Inflammatory macrophage treated with lipopolysaccharide for 1 hour (primary cell): ENCODE measurements around the gene TLE1.
A peak's percentile ranks its signal among the peaks of the same experiment; 100 is the strongest.
"Not testable (repeated sequence)": the region's sequence is repeated elsewhere in the genome, so short reads cannot be mapped to it uniquely, and the experiment has no call there.

Source experiments
- DNase-seq, 2 donors: peaks; one replicate each; pipeline ENCODE4 v3.0.0-alpha.2; 2020 to 2022

Gene TLE1

DNA sequence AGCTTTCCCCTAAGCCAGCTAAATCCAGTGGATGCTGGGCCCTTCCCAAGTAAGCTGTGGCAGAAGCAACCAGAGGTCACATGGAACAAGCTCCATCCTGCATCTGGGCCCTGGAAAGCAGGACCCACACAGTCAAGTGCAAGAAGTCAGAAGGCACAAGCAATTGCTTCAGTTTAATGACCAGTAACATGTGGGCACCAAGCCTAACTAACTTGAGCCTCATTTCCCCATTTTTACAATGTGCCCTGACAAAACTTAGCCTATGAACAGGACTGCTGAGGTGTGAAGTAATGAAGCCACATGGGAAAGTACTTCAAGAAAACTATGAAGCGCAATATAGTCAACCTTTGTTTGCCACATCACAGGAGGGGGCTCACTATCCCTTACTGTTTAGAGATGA is 90.5 kb downstream of the TLE1 start:
- peak in 1 of 2 donors; percentile 38 for DNase-seq

DNA sequence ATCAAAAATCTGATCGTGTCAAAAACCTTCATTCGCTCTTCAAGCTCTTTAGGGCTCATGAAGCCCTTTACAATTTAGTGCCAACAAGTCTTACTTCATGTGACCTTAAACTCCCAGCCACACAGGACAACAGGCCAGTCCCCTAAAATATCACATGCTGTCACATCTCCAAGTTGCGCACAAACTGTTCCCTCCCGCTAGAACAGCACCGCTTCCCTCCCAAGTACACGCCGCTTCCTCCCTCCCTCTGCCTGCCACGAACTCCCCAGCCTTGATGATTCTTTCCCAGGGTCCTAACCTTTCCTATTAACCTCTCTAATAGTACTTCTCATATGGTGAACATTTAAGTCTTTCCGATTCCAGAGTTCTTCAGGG is 91.2 kb downstream of the TLE1 start:
- DNase-seq, result no peak

DNA sequence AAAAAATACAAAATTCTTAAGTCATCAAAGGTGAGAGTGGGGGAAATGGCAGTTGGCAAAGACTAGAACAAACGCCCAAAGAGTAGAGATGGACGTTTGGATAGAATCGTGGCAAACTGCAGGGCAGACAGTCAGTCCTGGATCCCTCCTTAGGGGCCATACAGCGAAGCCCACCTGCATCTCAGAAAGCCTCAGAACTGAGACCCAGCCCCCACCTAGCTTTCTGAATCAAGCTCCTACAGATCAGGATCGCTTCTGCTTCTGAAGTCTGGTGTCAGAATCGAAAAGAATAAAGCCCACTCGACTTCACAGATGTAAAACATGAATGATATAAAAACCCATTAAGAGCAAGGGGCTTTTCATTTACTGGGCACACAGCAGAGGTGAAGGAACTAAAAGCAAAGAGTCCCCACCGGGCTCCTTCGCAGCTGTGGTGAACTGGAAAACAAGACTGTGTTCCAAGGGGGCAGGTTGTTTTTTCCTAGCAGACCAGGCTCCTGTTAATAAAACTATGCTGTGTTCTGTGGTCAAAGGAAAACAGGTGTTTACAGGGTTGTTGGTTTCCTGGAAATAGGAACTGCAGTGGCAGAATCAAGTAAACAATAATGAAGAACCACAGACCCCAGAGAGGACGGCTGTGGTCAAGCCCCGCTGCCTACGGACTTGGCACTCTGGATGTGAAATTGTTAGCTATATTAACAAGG is 91.8 kb downstream of the TLE1 start:
- DNase-seq, result no peak

DNA sequence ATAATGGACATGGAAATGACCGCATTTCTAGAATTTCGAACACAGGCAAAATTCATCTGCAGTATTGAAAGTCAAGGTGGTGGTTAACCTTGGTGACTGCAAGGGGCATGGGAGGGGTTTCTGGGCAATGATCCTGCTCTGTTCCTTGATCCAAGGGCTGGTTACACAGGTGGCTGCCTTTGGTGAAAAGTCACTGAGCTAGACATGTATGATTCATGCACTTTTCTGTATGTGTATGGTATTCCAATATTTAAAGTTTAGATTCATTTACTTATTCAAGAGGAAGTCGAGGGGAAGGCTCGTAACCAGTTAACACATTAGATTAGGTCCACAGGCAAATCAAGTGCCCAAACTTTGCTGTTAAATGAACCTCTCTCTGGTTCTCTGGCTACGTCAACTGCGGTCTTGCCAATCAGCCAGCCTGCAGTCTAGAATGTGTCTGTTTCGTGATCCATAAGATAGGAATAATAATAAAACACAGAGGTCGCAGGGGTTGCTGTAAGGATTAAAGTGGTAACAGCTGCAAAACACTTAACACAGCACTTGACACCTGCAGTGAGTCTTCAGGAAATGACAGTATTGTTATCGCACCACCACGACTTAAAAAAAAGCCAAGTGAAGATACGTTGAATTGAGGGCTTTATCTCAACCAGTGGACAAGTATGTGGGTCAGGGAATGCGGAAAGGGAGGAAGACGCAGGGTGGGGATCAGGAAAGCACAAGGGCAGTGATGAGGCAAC is 92.5 kb downstream of the TLE1 start:
- no peak for DNase-seq

DNA sequence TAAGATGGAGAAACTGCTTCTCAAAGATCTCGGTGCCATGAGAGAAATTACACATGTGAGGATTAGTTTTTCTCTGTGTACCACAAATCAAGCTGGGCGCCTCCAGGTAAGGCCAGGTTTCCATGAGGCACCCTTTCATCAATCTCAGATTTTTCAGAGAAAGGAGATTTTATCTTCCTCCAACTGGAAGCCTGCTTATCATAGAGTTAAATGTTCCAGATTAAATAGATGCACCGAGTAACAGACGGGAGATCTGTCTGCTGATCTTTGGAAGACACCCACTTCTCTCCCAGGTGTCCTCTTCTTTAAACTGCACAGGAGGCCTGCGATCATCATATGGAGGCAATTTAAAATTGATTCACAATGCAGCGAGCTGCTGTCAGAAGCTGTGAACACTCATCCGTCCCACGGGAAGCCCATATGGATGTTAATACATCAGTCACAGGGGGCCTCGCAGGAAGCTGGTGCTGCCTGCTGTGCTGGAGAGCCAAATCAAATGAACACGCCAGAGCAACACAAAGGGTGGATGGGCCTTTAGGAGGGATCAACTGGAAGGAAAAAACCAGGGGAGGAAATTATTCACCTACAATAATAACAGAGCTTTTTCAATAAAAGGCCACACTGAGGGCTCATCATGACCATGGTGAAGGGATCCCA is 93.3 kb downstream of the TLE1 start:
- no peak for DNase-seq

DNA sequence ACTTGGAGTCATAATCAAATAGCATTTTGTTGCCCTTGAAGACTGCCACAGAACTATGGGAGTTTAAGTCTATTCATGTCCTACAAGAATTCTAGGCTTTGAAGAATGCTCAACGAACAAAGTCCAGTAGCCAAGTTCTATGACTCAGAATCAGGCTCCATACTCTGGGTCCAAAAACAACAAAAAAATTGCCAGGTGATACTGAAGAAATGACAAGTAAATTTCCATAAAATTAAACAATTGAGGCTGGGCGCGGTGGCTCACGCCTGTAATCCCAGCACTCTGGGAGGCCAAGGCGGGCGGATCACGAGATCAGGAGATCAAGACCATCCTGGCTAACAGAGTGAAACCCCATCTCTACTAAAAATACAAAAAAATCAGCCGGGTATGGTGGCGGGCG is 94.1 kb downstream of the TLE1 start:
- not testable (repeated sequence) for DNase-seq

DNA sequence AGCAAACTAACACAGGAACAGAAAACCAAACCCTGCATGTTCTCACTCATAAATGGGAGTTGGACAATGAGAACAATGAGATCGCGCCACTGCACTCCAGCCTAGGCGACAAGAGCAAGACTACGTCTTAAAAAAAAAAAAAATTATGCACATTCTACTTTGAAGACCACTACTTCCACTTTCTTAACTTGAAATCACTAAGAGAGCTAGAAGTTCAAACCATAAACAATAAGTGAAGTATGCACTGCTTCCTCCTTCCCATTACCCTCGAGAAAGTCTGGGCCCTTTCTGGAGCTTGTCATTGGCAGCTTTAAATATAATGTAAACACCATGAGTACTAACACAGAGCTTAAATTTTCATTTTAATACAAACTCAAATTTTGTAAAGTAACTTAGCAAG is 94.9 kb downstream of the TLE1 start:
- no peak for DNase-seq

DNA sequence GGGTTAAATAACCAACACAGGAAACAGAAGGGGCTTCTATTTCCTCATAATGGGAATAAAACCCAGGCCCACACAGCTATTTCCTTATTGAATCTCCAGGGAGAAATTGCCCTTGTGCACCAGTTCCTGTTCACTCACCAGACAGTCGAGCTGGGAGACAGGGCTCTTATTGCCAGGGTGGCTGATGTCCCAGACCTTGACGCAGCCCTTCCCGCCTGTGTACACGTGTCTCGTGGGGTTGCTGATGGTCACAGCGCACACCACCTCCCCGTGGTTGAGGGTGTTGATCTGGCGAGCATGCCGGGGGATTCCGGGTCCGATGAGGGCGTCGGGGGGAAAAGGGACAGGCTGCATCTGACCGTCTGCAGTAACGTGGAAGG is 96.5 kb downstream of the TLE1 start:
- peak; percentile 21 to 48 for DNase-seq

DNA sequence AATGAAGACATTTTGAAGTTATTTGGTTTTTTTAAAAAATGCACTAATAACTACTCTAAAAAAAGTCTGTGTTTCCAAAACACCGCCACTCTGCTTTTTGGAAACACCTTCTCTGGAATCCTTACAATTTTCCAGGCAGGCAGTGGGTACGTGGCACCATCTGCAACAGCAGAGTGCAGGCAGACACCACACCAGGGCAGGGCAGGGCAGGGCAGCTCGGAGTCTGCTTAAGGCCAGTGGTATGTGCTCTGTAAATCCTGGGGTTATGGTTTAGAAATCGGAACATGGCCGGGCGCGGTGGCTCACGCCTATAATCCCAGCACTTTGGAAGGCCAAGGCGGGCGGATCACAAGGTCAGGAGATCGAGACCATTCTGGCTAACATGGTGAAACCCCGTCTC is 97.6 kb downstream of the TLE1 start:
- DNase-seq, result no peak

DNA sequence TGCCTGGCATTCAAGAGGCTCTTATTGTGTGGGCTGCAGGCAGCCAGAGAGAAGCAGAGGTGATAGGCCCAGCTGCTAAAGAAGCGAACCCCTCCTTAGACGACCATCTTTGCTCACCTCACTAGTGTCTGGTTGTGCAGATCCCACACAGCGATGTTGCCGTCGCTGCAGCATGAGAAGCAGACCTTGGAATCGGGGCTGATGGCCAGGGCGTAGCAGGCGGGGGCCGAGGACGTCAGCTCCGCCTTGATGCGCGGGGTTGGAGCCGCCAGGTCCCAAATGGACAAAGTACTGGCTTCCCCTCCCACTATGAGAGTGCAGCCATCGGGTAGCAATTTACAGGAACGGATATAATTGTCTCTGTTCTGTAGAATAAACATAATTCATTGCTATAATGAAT is 98.7 kb downstream of the TLE1 start:
- no peak for DNase-seq

DNA sequence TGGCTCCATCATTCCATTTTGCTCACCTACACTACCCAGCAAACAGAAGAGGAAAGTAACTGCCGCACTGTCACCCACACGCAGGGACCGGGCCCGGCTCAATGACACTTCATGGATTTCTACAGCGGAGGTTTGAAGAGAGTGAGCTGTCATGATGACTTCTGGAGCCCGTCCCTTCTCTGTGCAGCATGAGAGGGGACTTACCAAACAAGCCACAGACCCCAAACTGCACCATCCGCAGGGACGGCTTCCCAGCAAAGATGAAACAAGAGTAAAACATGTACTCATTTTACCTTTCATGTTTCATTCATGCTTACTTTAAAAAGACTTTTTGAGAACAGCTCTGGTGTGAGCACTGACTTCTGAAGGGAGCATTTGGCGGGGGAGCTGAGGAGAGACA is 99.5 kb downstream of the TLE1 start:
- DNase-seq, result no peak

DNA sequence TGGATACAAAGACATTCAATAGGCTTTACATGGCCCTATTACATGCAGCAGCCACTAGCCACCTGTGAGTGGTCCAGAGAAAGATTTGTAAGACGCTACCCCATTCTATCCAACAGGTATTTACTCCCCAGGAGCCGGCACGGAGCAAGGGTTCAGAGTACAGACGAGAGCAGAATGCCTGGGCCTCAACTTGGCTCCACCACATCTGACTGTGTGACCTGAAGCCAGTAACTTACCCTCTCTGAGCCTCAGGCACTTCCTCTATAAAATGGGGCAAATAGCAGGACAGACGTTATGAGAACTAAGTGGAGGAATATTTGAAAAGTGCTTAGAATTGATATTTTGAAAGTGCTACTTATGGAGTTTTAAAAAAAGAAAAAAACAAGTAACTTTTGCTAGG is 100.0 kb downstream of the TLE1 start:
- no peak for DNase-seq

DNA sequence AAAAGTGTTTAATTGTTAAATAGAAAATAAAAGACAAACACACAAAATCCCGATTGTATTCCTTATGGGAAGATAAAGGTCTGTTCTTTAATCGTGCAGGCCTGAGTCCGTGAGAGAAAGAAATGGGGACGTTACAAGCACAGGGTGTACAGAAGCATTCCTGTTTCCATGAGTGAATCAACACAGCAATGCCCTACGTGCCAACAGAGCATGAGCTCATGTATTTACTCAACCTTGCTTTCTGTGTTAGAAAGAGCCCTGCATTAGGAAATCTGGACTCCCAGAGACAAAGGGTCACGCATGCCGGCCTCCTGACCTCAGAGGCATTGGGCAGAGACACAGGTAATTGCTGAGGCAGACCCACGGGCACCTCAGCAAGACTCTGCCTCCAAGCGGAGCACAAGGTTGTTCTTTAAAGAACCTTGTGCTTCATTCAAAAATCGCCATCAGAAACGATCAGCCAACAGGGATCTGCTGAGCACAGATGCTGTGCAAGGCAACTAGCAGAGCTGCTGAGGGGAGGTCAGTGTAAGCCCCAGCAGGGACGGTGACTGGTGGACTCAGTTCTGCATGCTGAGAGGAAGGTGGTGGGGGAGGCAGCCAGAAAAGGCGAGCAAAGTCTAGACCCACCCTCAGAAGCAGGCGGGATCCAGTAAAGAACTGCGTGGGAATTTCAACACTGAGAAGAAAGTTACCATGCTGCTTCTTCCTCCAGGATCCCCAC is 101.0 kb downstream of the TLE1 start:
- no peak for DNase-seq

DNA sequence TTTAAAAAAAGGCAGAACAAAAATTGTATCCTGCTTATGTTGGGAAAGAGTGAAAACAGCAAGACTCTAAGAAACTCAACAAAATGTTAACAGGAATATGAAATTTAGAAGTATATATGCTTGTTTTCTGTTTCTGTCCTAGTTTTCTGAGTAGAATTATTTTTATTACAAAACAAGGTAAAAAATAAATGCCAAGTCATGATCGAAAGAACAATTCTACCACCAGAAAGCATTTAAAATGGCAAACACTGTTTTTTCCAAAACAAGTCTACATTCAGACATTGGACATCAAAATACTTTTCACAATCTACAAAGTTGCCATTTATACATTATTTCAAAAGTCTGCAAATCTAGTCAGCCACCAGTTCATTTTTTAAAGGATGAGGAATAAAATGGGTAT is 102.6 kb downstream of the TLE1 start:
- DNase-seq, result no peak

DNA sequence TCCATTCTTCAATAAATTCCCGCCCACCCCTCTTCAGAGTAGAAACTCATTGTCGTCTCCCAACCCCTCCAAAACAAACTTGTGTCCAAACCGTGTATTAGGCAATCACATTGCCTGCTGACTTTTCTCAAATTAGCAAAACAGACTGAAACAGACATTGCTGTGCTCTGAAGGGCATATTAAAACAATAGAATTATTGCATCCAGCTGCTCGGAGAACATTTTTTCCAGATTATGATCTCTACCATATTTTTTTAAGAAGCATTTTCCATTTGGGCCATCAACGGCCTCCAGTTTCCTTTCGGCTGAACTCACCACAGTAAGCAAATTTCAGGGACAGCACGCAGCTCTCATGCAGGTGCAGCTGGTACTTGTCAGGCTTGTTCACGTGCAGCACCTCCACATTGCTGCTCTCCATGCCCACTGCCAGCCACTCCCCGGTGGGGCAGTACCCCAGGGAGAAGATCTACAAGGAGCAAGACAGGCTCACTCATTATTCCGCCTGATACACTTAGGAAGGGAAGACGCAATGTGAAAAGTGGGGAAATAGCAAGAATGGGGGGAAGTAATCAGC is 104.1 kb downstream of the TLE1 start:
- no peak for DNase-seq

DNA sequence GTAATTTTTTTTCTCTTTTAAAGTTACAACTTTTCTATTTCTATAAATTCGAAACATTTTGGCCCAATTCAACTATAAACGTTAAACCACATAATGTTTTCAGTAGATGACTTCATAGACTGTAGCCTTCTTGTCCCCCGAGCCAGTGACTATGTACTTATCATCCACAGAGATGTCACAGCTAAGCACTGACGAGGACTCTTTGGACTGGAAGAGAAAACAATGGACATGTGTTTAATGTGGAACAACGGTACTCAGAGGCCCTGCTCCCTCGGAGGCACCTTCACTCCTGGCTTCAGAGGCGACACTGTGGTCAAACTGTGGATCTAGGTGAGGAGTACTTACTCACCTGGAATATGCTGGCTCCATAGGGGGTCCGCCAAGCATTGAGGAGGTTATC is 105.2 kb downstream of the TLE1 start:
- no peak for DNase-seq

DNA sequence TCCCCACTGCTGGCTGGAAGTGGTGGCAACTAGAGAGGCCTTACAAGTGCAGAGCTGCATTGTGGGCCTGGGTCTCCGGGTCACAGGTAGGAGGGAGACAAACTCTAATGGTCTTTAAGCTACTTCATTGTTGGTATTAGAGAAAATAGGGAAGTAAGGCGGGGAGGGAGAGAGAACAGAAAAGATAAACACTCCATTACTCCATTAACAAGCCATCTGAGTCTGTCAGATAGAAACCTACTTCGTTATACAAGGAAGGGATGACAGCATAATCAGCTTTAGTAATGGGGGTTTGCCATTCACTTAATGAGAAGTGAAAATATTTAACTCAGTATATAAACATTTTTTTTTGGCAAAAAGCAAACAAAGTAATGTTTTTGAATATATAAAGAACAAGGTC is 107.4 kb downstream of the TLE1 start:
- DNase-seq, result no peak

DNA sequence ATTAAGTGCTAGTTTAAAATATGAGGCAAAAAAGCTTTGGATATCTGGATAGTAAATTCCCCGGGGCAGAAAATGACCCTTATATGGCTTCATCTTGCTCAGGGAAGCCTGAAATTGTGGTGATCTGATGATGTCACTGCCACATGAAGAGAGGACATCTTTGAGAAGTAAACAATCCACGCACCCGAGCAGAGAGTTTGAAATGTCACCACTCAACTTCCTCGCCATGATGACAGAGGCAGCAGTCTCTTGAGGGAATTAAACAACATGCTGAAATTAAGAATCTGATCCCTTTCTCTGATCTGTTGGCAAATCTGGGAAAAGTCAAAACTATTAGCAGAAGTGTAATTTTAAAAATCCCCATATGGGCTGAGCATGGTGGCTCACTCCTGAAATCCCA is 110.0 kb downstream of the TLE1 start:
- peak; percentile 71 to 94 for DNase-seq

DNA sequence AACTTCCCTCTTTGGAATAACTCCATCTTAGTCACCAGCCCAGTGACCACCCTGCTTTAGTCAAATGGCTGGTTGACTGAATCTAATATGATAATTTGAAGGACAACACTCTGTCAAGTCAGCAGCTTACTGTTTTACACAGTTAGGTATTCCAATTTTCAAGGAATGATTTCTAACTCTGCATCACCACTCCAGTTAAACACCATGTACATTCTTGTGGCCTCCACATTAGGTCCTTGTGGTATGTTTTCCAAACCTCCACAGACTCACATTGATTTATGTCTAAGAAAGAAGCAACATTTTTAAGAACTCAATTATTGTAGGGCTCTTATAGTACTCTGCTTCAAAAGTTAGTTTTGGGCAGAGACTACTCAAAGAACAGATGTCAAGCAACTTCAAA is 110.7 kb downstream of the TLE1 start:
- DNase-seq, result no peak

DNA sequence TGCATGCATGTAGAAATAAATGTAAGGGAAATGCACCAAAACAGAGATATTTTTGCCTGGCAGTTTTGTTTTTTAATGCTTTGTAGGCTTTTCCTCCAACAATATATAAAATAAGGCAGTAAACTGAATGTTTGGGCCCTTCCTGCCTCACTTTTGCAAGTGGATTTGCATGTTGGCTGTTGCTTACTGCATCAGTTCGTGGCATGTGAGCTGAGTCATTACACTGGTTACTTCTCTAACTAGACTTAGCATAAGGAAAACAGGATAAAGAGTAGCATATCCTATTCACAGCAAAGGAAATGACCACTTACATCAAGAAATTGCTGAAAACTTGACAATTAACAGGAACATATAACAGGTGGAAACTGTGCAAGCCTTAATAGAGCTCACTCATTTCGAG is 113.4 kb downstream of the TLE1 start:
- peak; percentile 32 to 76 for DNase-seq

DNA sequence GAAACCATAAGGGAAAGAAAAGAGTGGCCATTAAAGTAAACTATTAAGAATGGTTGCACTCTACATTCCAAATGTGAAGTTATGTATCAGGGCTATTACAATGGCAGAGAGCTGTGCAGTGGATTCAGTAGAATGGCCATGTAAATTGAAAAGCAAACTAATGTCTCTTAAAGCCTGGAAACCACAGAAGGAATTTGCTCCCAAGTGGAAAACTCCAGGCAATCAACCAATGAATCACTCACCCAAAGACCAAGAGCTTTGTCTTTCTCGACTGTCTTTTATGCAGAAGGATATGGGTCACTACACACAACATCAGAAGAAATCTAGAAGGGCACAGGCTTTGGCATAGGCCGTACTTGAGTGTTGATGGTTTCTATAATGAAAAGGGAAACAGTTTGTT is 114.9 kb downstream of the TLE1 start:
- no peak for DNase-seq

DNA sequence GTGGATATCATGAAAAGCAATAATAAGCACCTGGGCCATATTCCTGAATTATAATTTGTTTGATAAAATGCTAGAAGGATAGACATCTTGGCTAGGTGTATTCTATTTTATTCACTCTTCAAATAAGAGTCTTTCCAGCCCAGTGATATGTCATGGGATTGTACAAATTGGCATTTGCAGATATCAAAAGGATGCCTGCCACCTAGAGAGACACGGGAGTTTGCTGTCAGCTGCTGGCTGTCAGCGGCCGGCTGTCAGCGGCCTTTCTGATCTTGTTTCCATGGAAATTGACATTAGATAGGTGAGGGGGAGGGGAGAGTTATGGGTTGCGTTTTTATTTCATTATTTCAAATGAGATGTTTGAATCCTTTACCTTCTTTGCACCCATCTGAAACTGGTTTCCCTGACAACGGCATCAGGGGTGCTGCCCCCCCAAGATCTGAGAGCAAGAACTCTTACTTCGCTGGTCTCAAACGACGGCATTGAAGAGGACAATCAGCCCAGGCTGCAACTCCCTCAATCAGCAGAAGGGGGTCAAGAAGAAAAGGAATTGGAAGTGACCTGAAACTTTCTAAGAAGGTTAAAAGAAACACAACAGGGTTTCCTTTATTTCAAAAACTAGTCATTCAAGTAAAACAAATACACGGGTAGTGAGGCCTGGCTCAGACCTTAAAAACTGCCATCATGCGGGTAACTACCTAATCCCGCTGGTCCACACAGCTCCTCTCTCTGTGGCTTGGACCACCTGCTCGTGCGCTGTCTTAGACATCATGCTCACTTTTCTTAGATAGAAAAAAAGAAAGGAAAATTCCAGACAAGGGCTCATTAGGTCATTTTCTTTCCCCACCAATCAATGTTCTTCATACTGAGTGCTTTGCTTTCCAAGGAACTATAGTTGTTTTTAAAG is 115.7 kb downstream of the TLE1 start:
- DNase-seq, result no peak
